Activated CD4-positive, CD25-positive, alpha-beta regulatory T cell treated with anti-CD3 and anti-CD28 coated beads, Interleukin-2, amount 50 U/mL, for 24 hours (primary cell): Measurements from ENCODE around the gene FAM163B.

Experiments used
- ATAC-seq, 2 donors: fragments of 150-1000 bp; cut with Tn5 transposase; one replicate each; pipeline ENCODE4 v1.10.0; 2021; ENCODE audit warnings: mild to moderate bottlenecking in 1 of 2, moderate library complexity in 1 of 2

Gene FAM163B

GRCh38 chr9:133615606-133616188, 6.5 kb upstream of the FAM163B start:
- ATAC-seq = no peak

DNA sequence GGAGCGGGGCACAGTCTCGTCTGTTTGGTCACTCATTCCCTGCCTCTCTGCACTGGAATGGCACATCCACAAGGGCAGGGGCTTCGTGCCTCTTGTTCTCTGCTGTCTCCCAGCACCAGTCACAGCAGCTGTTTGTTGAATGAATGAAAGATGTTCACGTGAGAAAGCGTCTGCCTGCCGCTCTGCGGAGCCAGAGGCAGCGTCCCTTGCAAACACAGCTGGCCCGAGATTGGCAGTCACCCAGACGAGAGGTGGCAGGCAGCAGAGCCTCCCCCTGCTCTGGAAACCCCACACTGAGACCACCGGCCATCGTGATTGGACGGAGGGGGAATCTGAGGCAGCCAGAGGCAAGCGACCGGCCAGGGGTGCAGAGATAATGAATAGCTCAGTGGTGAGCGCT, 6.0 kb upstream of the FAM163B start:
- ATAC-seq = no peak

GRCh38 chr9:133614678-133615077, 5.5 kb upstream of the FAM163B start:
- no peak for ATAC-seq

DNA sequence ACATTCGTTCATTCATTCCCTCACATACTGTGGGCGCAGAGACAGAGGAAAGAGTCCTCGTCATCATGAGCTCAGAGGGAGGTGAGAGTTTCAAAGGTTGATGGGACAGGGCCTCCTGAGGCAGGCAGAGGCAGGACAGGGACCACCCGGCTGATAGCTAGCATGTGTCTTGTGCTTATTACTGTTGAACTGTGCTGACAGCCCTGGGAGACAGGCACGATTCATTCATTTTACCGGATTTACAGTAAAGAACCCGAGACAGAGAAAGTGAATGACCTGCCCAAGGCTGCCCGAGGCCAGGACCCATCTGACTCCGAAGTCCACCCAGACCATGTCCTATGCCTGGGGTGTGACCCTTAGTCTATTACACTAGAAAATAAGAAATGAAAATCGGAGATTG, 4.9 kb upstream of the FAM163B start:
- ATAC-seq = no peak

- no peak for ATAC-seq
Observed at GRCh38 chr9:133613432-133613831, 4.2 kb upstream of the FAM163B start.

- no peak for ATAC-seq
Observed at GRCh38 chr9:133612816-133613215, 3.6 kb upstream of the FAM163B start.

- no peak for ATAC-seq
Observed at GRCh38 chr9:133612051-133612450, 2.9 kb upstream of the FAM163B start.

DNA sequence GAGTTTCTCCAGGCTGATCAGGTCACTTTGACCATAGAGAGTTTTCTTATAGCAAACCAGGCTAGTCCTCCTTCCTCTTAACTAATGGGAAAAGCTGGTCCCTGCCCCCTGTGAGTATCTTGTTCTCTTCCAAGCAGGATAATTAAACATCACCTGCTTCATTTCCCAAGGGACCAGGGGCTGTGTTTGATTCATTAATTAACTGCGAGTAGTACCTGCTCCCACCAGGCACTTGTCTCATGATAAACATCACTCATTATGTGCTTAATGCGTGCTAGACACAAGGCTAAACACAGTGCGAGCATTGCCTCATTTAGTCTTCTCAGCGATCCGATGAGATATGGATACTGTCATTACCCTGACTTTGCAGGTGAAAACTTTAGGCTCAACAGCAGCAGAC, 1.7 kb upstream of the FAM163B start:
- ATAC-seq = no peak

DNA sequence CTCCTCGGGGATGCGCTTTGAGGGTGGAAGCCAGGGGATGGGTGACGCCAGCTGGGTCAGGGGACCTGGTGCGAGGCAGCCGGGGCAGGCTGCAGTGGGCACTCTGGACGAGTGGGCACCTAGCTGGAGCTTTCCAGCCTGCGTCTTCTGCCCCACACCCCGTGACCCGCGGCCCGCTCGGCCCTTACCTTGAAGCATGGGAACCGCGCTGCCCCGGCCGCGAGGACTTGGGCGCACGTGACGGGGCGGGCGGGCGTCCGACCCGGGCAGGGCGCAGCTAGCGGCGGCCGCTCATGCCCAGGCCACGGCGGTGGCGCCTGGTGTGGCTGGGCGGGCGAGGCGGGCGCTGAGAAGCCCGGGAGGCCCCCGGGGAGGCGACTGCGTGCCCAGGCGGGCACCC, 300 bp downstream of the FAM163B start:
- ATAC-seq = no peak

DNA sequence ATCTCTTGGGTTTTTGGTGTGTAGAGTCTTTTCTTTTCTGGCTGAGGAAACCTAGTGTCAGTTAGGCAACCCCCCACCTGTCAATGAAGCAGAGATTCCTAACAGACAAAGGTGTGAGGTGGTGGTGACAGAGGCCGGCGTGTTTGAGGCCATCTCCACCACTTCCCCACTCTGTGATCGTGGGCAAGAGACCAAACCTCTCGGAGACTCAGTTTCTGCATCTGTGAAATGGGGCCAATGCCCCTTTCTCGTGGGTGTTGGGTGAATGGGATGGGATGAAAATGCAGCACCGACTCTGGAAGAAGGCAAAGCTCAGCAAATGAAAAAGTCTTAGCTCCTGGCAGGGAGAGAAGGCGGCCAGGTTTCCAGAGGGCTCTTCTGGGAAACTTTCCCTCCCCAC, 807 bp downstream of the FAM163B start:
- ATAC-seq = no peak

GRCh38 chr9:133607976-133608375, 1.2 kb downstream of the FAM163B start:
- no peak for ATAC-seq

- no peak for ATAC-seq
Observed at GRCh38 chr9:133607381-133607780, 1.8 kb downstream of the FAM163B start.

- ATAC-seq = no peak
Observed at GRCh38 chr9:133606708-133607025, 2.5 kb downstream of the FAM163B start.

DNA sequence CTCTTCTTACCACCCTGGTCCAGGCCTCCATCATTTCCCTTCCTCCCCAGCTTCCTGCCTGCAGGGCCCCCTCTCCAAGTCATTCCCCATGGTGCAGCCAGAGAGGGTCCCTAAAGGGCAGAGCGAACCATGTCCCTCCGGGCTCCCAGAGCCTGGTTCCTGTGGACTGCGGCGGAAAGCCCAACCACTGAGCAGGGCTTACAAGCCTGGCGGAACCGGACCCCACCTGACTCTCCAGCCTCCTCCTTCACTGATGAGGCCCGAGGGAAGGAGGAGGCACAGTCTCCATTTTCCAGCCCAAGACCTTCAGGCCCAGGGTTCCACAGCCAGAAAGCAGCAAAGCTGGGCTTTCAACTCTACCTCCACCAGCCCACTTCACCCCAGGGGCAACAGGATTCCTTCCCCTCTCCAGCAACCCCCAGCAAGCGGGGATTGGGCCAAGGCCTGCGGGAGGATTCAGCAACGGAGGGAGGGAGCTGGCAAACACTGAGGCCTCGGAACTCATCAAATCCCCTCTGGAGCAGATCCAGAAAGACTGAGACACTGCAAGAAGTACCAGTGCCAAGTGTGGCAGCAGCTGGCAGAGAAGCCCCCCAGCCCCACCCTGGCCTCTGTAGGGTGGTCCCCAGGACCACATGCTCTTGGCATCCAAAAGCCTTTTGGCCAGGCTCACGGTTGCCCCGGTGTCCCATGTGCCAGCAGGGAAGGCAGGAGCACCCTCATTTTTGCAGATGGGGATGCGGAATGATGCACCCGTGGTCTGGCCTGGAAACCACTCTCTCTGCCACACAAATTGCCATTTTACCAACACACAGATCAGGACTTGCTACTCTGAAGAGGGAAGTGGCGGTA, 3.1 kb downstream of the FAM163B start:
- ATAC-seq = no peak

DNA sequence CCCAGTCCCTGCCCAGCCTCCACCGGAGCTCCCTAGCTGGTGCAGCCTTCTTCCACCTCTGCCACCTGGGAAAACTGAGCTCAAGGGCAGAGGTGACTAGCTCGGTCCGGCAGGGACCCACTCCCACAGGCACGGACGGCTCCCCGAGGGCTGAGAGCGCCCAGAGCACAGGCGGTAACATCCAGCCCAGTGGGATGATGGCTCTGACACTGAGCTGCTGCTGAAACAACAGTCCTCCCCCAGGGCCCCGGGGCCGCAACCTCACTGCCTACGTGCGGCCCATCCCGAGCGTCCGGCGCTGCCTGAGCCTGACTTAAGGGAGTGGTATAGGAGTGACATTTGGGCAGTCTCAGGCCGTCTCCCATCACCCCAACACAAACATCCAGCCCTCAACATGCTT, 3.7 kb downstream of the FAM163B start:
- ATAC-seq = no peak

- no peak for ATAC-seq
Observed at GRCh38 chr9:133604856-133605255, 4.3 kb downstream of the FAM163B start.

DNA sequence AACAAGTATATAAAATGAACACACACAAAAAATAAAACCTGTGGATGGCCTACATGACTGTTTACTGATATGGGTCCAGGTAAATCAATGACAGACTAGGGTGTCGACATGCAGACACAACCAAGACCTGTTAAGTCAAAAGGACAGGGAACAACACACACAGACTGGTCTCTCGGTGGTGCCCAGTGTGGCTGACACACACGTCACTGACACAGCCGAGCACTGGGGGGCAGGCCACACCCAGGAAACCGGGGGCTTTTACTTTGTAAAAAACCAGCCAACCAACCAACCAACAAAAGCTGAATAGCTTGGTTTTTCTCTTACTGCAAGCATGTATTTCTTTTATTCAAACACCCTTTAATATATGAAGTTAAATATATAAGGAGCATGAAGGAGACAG, 5.0 kb downstream of the FAM163B start:
- ATAC-seq = no peak

DNA sequence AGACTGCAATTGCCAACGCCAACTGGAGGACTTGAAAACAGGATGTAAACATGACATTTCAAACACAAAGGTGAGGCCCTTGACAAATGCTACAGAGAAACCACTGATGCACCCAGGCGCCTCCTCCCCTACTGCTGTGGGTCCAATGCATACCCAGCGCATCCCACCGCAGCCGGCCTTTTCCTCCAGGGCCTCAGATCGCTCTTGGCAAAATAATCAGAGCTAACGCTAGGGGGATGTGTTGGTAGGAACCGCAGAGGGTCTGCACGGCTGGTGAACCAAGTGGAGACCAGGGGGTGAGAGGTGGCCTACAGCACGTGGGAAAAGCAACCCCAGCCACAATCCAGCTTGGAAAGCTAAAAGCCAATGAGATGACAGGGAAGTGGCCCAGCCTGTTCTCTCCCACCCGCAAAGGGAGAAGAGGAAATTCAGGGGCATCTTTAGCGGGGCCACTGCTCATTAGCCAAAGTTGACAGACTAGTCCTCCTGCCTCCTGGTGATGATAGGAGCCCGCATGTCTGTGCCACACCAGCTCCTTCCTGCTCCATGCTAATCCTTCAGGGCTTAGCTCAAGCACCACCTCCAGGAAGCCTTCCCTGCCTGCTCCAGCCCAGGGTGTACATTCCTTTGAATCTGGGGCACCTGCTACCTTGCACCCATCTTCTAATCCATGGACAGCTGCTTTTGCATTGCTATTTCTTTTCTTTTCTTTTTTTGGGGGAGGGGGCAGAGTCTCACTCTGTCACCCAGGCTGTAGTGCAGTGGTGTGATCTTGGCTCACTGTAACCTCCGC, 5.9 kb downstream of the FAM163B start:
- no peak for ATAC-seq

- ATAC-seq = no peak
Observed at GRCh38 chr9:133602277-133602676, 6.9 kb downstream of the FAM163B start.

GRCh38 chr9:133601746-133602145, 7.4 kb downstream of the FAM163B start:
- ATAC-seq = no peak

DNA sequence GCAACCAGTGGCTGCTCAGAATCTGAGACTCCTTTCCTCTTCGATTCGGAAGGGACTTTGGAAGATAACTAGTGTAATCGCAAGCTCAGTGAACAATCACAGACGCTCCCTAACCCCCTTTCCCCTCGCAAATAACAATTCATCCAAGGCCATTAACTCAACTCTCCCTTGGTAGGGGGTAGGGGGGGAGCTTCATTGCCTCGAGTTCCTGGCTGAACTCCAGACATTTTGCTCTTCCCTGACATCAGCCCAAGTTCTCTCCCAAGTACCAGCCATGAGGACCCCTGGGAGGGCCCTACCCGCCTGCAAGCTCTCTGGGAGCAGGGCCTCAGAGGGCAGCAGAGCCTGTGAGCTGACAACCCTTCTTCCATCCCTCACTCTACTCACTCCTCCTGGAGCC, 8.4 kb downstream of the FAM163B start:
- ATAC-seq = no peak

DNA sequence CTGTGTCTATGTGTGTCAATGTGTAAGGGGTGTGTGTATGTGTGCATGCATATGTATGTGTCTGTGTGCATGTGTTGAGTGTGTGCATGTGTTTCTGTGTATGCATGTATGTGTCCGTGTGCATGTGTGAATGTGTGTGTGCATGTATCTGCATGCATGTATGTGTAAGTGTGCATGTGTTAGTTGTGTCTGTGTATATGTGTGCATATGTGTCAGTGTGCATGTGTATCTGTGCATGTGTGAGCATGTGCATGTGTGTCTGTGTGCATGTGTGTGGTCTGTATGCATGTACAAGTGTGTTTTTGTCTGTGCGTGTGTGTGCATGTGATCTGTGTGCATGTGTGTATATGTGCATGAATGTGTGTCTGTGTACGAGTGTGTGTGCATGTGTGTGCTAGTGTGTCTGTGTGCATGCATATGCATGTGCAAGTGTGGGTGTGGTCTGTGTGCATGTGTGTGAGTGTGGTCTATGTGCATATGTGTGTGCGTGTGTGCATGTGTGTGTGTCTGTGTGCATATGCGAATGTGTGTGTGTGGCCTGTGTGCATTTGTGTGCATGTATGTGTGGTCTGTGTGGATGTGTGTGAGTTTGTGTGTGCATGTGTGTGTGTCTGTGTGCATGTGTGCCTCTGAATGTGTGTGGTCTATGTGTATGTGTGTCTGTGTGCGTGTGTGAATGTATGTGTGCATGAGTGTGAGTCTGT, 9.6 kb downstream of the FAM163B start:
- no peak for ATAC-seq

DNA sequence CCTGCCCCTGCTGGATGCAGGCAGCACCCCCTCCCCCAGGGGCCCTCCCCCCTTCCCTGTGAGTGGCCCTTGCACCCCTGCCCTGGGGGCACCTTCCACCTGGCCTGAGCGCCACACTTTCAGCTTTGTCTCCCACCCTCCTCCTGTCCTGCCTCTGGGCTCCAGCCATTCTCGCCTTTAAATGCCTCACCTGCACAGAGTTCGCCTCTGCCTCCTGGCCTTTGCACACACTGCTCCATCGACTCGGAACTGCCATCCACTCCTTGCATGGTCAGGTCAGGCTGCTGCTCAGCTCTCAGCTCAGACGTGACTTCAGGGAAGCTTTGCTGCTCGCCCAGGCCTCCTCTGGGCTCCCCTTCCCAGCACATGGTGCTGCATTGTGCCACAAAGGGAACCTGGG, 10.2 kb downstream of the FAM163B start:
- ATAC-seq = no peak
